Mesenchymal stem cell (in vitro differentiated cells and primary cell): ENCODE data around the gene ATG7.

Source experiments
- DNase-seq: peaks from one replicate; pipeline ENCODE4 v3.0.0-alpha.2; 2013
- H2AFZ ChIP-seq: one replicate; pipeline ENCODE4 v1.6.1; 2013; ENCODE audit warnings: low read depth, mild to moderate bottlenecking, control low read depth, inconsistent platforms, low read length, moderate library complexity
- H2AK5ac ChIP-seq: 2 replicates; pipeline ENCODE4 v1.6.1; 2013; ENCODE audit warnings: low read length, moderate library complexity, mild to moderate bottlenecking, inconsistent platforms; ENCODE audit not compliant: severe bottlenecking
- H2BK120ac ChIP-seq: one replicate; pipeline ENCODE4 v1.6.1; 2013; ENCODE audit warnings: low read depth, mild to moderate bottlenecking, inconsistent platforms, low read length, moderate library complexity
- H2BK12ac ChIP-seq, 2 experiments: one replicate each; pipeline ENCODE4 v1.6.1; 2013; ENCODE audit warnings: inconsistent platforms in 2 of 2, low read length in 2 of 2, mild to moderate bottlenecking in 2 of 2, moderate library complexity in 2 of 2, control low read depth in 1 of 2
- H2BK15ac ChIP-seq: one replicate; pipeline ENCODE4 v1.6.1; 2013; ENCODE audit warnings: mild to moderate bottlenecking, low read depth, inconsistent platforms; ENCODE audit not compliant: poor library complexity, severe bottlenecking
- H2BK5ac ChIP-seq: 2 replicates; pipeline ENCODE4 v1.6.1; 2013; ENCODE audit warnings: low read depth, mild to moderate bottlenecking, low read length, control low read depth, inconsistent platforms; ENCODE audit not compliant: poor library complexity, severe bottlenecking
- H3K14ac ChIP-seq, 2 experiments: one replicate each; pipeline ENCODE4 v1.6.1; 2013; ENCODE audit warnings: inconsistent platforms in 2 of 2, low read length in 2 of 2, control low read depth in 1 of 2, mild to moderate bottlenecking in 1 of 2, moderate library complexity in 1 of 2
- H3K18ac ChIP-seq, 2 experiments: one replicate each; pipeline ENCODE4 v1.6.1; 2013; ENCODE audit warnings: inconsistent platforms in 2 of 2, low read length in 2 of 2, control low read depth in 1 of 2, low read depth in 1 of 2, mild to moderate bottlenecking in 1 of 2
- H3K23ac ChIP-seq, 2 experiments: one replicate each; pipeline ENCODE4 v1.6.1; 2013; ENCODE audit warnings: inconsistent platforms in 2 of 2, low read length in 2 of 2, mild to moderate bottlenecking in 2 of 2, moderate library complexity in 2 of 2, control low read depth in 1 of 2
- H3K27ac ChIP-seq: 2 replicates; pipeline ENCODE4 v1.5.1; 2013; ENCODE audit warnings: mild to moderate bottlenecking, moderate library complexity, low read length, control low read depth, inconsistent platforms; ENCODE audit not compliant: poor library complexity, severe bottlenecking
- H3K27me3 ChIP-seq, 2 experiments: 2 replicates each; pipeline versions ENCODE4 v1.6.1 to v1.7.0; 2013; ENCODE audit warnings: low read length in 2 of 2, mild to moderate bottlenecking in 2 of 2, moderate library complexity in 2 of 2, control low read depth in 1 of 2, inconsistent platforms in 1 of 2; ENCODE audit not compliant: control insufficient read depth in 1 of 2, insufficient read depth in 1 of 2
- H3K36me3 ChIP-seq, 2 experiments: 2 replicates each; pipeline versions ENCODE4 v1.6.1 to v1.7.0; 2013; ENCODE audit warnings: low read length in 2 of 2, control low read depth in 1 of 2, inconsistent platforms in 1 of 2, low read depth in 1 of 2, mild to moderate bottlenecking in 1 of 2; ENCODE audit not compliant: insufficient read depth in 2 of 2, control insufficient read depth in 1 of 2
- H3K4ac ChIP-seq, 2 experiments: one replicate each; pipeline ENCODE4 v1.6.1; 2013; ENCODE audit warnings: inconsistent platforms in 2 of 2, low read length in 2 of 2, mild to moderate bottlenecking in 2 of 2, moderate library complexity in 2 of 2, control low read depth in 1 of 2, low read depth in 1 of 2
- H3K4me1 ChIP-seq: 2 replicates; pipeline ENCODE4 v1.6.1; 2013; ENCODE audit warnings: low read depth, low read length, control low read depth; ENCODE audit not compliant: control insufficient read depth, insufficient read depth
- H3K4me2 ChIP-seq: 2 replicates; pipeline ENCODE4 v1.6.1; 2013; ENCODE audit warnings: low read length, mild to moderate bottlenecking, inconsistent platforms; ENCODE audit not compliant: poor library complexity, severe bottlenecking
- H3K4me3 ChIP-seq, 2 experiments: 2 replicates each; pipeline versions ENCODE4 v1.5.1 to v1.7.0; 2013; ENCODE audit warnings: low read length in 2 of 2, mild to moderate bottlenecking in 2 of 2, control low read depth in 1 of 2, low read depth in 1 of 2; ENCODE audit not compliant: insufficient read depth in 1 of 2
- H3K79me1 ChIP-seq: replicated peaks from 2 replicates; pipeline ENCODE4 v1.6.1; 2013; ENCODE audit warnings: mild to moderate bottlenecking, control low read depth, low read length, inconsistent platforms; ENCODE audit not compliant: poor library complexity, severe bottlenecking
- H3K9ac ChIP-seq: 2 replicates; pipeline ENCODE4 v1.7.0; 2013; ENCODE audit warnings: mild to moderate bottlenecking, low read length, moderate library complexity
- H3K9me3 ChIP-seq: 2 replicates; pipeline ENCODE4 v1.7.0; 2013; ENCODE audit warnings: mild to moderate bottlenecking, low read length; ENCODE audit not compliant: control insufficient read depth
- H4K8ac ChIP-seq: one replicate; pipeline ENCODE4 v1.6.1; 2013; ENCODE audit warnings: inconsistent platforms, mild to moderate bottlenecking, low read length, moderate library complexity
- H4K91ac ChIP-seq: one replicate; pipeline ENCODE4 v1.6.1; 2013; ENCODE audit warnings: mild to moderate bottlenecking, low read length, inconsistent platforms
- WGBS: methylation state at CpG from one replicate; pipeline ENCODE4 v1.1.7; 2013; ENCODE audit warnings: mixed read lengths; 5-methylcytosine and 5-hydroxymethylcytosine counted together

The ATG7 gene

DNA sequence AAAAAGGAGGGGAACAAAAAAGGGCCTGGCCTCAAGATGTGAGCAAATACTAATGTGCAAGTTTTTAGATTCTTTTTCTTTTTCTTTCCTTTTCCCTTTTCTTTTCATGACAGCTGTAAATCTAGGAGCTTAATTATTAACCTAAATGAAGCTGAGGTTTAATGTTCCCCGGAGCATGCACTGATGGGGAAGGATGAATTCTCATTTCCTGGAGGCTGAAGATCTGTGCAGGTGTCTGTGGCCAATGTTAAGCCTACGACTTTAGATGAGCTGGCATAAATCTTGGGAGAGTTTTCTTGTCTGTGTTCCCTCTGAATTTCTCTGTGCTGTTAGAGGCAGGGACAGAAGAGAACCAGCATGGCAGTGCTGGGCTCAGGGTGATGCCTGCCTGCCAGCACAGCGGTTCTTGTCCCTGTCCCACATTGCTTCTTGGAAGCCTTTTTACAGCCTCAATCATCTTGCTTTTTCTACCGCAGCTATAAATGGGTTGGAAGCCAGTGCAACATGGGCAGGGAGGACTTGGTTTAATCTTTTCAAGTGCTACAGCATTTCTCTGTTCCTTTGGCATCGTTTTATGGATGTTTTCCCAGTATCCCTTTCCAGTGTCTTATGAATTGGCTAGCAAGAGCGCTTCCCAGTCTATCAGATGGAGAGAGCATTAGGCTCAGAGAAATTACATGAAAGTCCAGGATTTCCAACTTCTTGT lies 119.1 kb downstream of the ATG7 start:
- 94% methylated on average over 6 of the region's 6 CpGs for WGBS
- Histone ChIP-seq H3K14ac (no peak overlapping the region), H4K91ac (peak overlapping the region; percentile 86), H2BK15ac (peak overlapping the region; percentile 37), H3K27me3 (no peaks in the 10 kb centered on the region), H2BK12ac (peak overlapping the region; percentile 87 to 90), H3K9ac (no peak overlapping the region), H3K79me1 (peaks cover 10% of the 10 kb centered on the region), H3K9me3 (no peaks in the 10 kb centered on the region), H3K4me3 (no peak overlapping the region), H2BK120ac (peak overlapping the region; percentile 51), H3K23ac (no peak overlapping the region), H4K8ac (peak overlapping the region; percentile 53), H2AK5ac (peak overlapping the region; percentile 67), H3K27ac (peak overlapping the region; percentile 82), H2BK5ac (peak overlapping the region; percentile 33), H2AFZ (no peak overlapping the region), H3K18ac (peak overlapping the region; percentile 67 to 70), H3K4me1 (peaks cover 5% of the 10 kb centered on the region), H3K4me2 (no peak overlapping the region), H3K36me3 (peaks cover 0 to 2% of the 10 kb centered on the region in 2 experiments), H3K4ac (peak overlapping the region; percentile 5 to 57)
- no peak for DNase-seq

DNA sequence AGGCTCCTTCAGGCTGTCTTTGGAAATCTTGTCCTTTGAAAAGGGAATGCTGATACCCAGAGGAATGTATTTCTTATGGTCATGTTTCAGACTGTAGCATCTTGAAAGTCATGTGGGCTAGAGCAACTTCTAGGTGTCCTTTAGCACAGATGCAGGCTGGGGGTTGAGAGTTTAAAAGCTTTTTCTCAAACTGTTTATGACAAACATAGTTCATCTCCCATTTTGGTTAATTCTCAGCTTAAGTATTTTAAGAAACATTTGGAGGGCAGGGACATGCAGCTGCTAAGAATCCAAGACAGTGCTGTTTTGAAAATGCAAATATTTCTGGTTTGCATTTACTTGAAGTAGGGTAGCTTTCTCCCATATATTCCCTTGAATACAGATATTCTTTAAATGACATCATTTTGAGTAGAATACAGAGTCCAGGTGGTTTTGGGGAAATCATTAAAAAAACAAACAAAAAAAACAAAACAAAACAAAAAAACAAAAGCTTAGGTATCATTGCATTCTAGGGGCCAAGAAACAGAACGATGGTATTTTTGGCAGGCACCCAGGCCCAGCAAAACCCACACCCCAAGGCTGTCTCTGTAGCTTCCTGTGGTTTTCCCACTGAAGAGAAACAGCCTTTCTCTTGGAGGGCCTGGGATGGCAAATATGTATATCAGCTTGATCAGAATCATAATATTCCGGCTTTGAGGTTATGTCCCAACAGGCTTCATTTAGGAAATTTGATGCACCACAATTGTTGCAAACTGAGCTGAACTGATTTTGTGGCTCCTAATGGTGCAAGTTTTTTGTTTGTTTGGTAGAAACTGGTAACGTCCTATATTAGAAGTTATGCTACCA lies 120.0 kb downstream of the ATG7 start:
- H2BK120ac ChIP-seq = no peak overlapping the region
- H3K4ac ChIP-seq = no peak overlapping the region
- no peak overlapping the region for H4K91ac ChIP-seq
- H3K79me1 ChIP-seq = peaks cover 9% of the 10 kb centered on the region
- no peaks in the 10 kb centered on the region for H3K27me3 ChIP-seq
- H2AFZ ChIP-seq = no peak overlapping the region
- no peak overlapping the region for H2AK5ac ChIP-seq
- no peak overlapping the region for H3K4me2 ChIP-seq
- H3K23ac ChIP-seq = no peak overlapping the region
- no peak overlapping the region for H3K14ac ChIP-seq
- H3K36me3 ChIP-seq = peaks cover 0 to 2% of the 10 kb centered on the region in 2 experiments
- DNase-seq = peak; percentile 75
- no peak overlapping the region for H3K4me3 ChIP-seq
- no peak overlapping the region for H4K8ac ChIP-seq
- H2BK5ac ChIP-seq = no peak overlapping the region
- no peak overlapping the region for H2BK15ac ChIP-seq
- H3K9ac ChIP-seq = no peak overlapping the region
- peak overlapping the region; percentile 82 for H3K27ac ChIP-seq
- WGBS = 63% methylated on average over 3 of the region's 3 CpGs
- no peak overlapping the region for H2BK12ac ChIP-seq
- H3K18ac ChIP-seq = no peak overlapping the region
- H3K9me3 ChIP-seq = no peaks in the 10 kb centered on the region
- H3K4me1 ChIP-seq = peaks cover 5% of the 10 kb centered on the region

DNA sequence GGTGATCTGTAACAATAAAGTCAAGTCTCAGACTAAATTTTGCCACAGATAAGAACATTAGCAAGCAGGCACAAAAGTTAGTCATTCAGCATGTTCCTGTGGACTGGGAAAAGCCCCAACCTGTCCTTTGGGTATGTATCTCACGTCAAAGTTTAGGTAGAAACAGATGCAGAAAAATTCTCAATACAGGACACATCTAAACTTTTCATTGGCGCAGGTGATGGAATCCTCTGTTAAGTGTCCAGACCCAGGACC lies 120.6 kb downstream of the ATG7 start:
- H3K36me3 ChIP-seq = no peaks in the 10 kb centered on the region
- H4K8ac ChIP-seq = peak overlapping the region; percentile 24
- H3K9me3 ChIP-seq = no peaks in the 10 kb centered on the region
- no peak overlapping the region for H2BK120ac ChIP-seq
- H3K4me2 ChIP-seq = no peak overlapping the region
- H3K23ac ChIP-seq = no peak overlapping the region
- H2BK12ac ChIP-seq = peak overlapping the region in 1 of 2 experiments; percentile 38
- peak overlapping the region; percentile 59 for H3K27ac ChIP-seq
- H3K4me1 ChIP-seq = peaks cover 5% of the 10 kb centered on the region
- peak overlapping the region in 1 of 2 experiments; percentile 19 for H3K18ac ChIP-seq
- peak overlapping the region; percentile 1 for H2BK5ac ChIP-seq
- no peak overlapping the region for H3K14ac ChIP-seq
- H3K4me3 ChIP-seq = no peak overlapping the region
- no peak for DNase-seq
- H3K79me1 ChIP-seq = peaks cover 7% of the 10 kb centered on the region
- H3K27me3 ChIP-seq = no peaks in the 10 kb centered on the region
- no peak overlapping the region for H3K9ac ChIP-seq
- peak overlapping the region; percentile 50 for H2AK5ac ChIP-seq
- 99% methylated on average over 2 of the region's 2 CpGs for WGBS
- peak overlapping the region in 1 of 2 experiments; percentile 6 for H3K4ac ChIP-seq
- no peak overlapping the region for H2AFZ ChIP-seq
- no peak overlapping the region for H2BK15ac ChIP-seq
- H4K91ac ChIP-seq = no peak overlapping the region

DNA sequence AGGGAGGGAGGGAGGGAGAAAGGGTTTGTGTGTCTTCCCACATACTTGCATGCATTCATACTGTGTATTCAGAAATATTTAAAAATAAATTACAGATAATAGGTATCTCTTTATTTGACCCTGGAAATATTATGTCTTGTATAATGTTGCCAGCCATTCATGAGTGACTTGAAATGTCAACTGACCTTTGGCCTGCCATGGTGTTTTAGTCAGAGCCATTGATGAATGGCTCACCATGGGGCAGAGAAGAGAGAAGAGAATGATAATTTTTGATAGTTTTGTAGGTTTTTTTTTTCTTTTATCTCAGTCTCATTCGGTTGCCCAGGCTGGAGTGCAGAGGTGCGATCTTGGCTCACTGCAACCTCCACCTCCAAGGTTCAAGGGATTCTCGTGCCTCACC lies 121.2 kb downstream of the ATG7 start:
- H2AK5ac ChIP-seq = no peak overlapping the region
- H3K18ac ChIP-seq = peak overlapping the region in 1 of 2 experiments; percentile 1
- H2BK120ac ChIP-seq = no peak overlapping the region
- no peak overlapping the region for H2BK15ac ChIP-seq
- H3K9me3 ChIP-seq = no peaks in the 10 kb centered on the region
- H3K14ac ChIP-seq = no peak overlapping the region
- H3K79me1 ChIP-seq = peaks cover 7% of the 10 kb centered on the region
- DNase-seq = no peak
- no peak overlapping the region for H3K9ac ChIP-seq
- 98% methylated on average over 3 of the region's 3 CpGs for WGBS
- H3K27me3 ChIP-seq = no peaks in the 10 kb centered on the region
- H4K8ac ChIP-seq = no peak overlapping the region
- H3K23ac ChIP-seq = no peak overlapping the region
- no peak overlapping the region for H3K27ac ChIP-seq
- no peaks in the 10 kb centered on the region for H3K36me3 ChIP-seq
- H3K4me2 ChIP-seq = no peak overlapping the region
- H3K4me3 ChIP-seq = no peak overlapping the region
- no peak overlapping the region for H3K4ac ChIP-seq
- H3K4me1 ChIP-seq = peaks cover 5% of the 10 kb centered on the region
- H2BK12ac ChIP-seq = no peak overlapping the region
- no peak overlapping the region for H4K91ac ChIP-seq
- H2AFZ ChIP-seq = no peak overlapping the region
- no peak overlapping the region for H2BK5ac ChIP-seq
